ENCODE results near the gene ZNF276.

DNA sequence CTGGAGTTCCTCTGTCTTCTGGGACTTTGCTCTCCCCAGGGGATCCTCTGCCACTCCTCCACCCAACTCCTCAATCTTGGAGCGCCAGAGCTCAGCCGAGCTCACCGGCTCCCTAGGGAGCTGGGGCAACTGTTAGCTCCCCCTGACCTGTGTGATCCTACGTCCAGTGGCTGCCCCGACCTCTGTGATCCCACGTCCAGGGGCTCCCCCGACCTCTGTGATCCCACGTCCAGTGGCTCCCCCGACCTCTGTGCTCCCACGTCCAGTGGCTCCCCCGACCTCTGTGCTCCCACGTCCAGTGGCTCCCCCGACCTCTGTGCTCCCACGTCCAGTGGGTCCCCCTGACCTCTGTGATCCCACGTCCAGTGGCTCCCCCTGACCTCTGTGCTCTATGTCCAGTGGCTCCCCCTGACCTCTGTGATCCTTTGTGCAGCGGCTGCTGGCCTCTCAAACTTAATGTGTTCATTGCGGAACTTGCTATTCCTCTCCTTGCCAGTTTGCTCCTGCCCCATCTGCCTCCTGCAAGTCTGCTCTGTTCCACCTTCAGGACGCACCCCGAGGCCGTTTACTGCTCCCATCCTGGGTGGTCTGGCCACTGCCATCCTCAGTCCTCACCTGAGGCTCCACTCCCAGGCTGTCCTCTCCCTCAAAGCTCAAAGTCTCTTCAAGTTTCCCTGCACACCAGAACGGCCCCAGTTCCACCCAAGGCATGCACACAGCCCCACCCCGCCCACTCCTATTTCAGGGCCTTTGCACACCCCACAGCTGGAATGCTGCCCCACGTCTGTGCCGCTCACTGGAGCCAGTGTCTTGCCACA, 3.4 kb upstream of the ZNF276 start:
- TF ChIP-seq, protein P1, sequence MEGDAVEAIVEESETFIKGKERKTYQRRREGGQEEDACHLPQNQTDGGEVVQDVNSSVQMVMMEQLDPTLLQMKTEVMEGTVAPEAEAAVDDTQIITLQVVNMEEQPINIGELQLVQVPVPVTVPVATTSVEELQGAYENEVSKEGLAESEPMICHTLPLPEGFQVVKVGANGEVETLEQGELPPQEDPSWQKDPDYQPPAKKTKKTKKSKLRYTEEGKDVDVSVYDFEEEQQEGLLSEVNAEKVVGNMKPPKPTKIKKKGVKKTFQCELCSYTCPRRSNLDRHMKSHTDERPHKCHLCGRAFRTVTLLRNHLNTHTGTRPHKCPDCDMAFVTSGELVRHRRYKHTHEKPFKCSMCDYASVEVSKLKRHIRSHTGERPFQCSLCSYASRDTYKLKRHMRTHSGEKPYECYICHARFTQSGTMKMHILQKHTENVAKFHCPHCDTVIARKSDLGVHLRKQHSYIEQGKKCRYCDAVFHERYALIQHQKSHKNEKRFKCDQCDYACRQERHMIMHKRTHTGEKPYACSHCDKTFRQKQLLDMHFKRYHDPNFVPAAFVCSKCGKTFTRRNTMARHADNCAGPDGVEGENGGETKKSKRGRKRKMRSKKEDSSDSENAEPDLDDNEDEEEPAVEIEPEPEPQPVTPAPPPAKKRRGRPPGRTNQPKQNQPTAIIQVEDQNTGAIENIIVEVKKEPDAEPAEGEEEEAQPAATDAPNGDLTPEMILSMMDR (IDR thresholded peaks at IDR 0.05), result no peak
- TF ChIP-seq POLR2A (IDR thresholded peaks at IDR 0.05) (no peak), EP300 (IDR thresholded peaks at IDR 0.05) (no peak)

Measured in ovary (tissue), 3 donors.